Pons (tissue), 1 donor: ENCODE data around the gene DCUN1D1.

Experiments
- DNase-seq: peaks from one replicate; pipeline ENCODE4 v3.0.0-alpha.2; 2016; ENCODE audit warnings: low spot score

DCUN1D1 gene

GRCh38 chr3:182971637-182972036, 8.7 kb downstream of the DCUN1D1 start:
- DNase-seq: no peak

- DNase-seq: no peak
These were observed 9.4 kb downstream of the DCUN1D1 start for GRCh38 chr3:182970811-182971418.

GRCh38 chr3:182969853-182970252, 10.5 kb downstream of the DCUN1D1 start:
- DNase-seq: no peak

- DNase-seq: no peak
These were observed 11.1 kb downstream of the DCUN1D1 start for GRCh38 chr3:182969277-182969676.

- no peak for DNase-seq
These were observed 12.8 kb downstream of the DCUN1D1 start for GRCh38 chr3:182967218-182968204.

- no peak for DNase-seq
These were observed 14.4 kb downstream of the DCUN1D1 start for GRCh38 chr3:182965861-182966366.

- DNase-seq: no peak
These were observed 16.2 kb downstream of the DCUN1D1 start for GRCh38 chr3:182964179-182964578.

GRCh38 chr3:182962166-182962565, 18.2 kb downstream of the DCUN1D1 start:
- DNase-seq: peak; percentile 60

GRCh38 chr3:182959474-182960350, 20.6 kb downstream of the DCUN1D1 start:
- DNase-seq: peak; percentile 29

- DNase-seq: no peak
These were observed 22.6 kb downstream of the DCUN1D1 start for GRCh38 chr3:182957676-182958266.

- DNase-seq: no peak
These were observed 23.1 kb downstream of the DCUN1D1 start for GRCh38 chr3:182957226-182957625.

GRCh38 chr3:182954553-182955235, 25.6 kb downstream of the DCUN1D1 start:
- no peak for DNase-seq

- no peak for DNase-seq
These were observed 30.6 kb downstream of the DCUN1D1 start for GRCh38 chr3:182949688-182950087.

GRCh38 chr3:182948305-182948704, 32.0 kb downstream of the DCUN1D1 start:
- DNase-seq: no peak

- DNase-seq: no peak
These were observed 32.5 kb downstream of the DCUN1D1 start for GRCh38 chr3:182947888-182948287.

- DNase-seq: no peak
These were observed 38.6 kb downstream of the DCUN1D1 start for GRCh38 chr3:182941719-182942118.

- DNase-seq: peak; percentile 29
These were observed 40.0 kb downstream of the DCUN1D1 start for GRCh38 chr3:182940266-182940808.

GRCh38 chr3:182937293-182938051, 42.9 kb downstream of the DCUN1D1 start:
- DNase-seq: no peak

- no peak for DNase-seq
These were observed 43.4 kb downstream of the DCUN1D1 start for GRCh38 chr3:182936918-182937285.
